OCI-LY7 (cell line): ENCODE data around the gene MRPS25.

Experiments used
- EZH2phosphoT487 ChIP-seq: fragments of 200-600 bp; sonication (generic); IDR thresholded peaks from 2 replicates; pipeline ENCODE4 v1.6.1; 2018; ENCODE audit warnings: low read depth, borderline replicate concordance, mild to moderate bottlenecking, mixed run types, antibody characterized with exemption, low read length, moderate library complexity, mixed read lengths
- TF ChIP-seq, protein P1 (sequence below): fragments of 200-600 bp; sonication (generic); conservative IDR thresholded peaks from 2 replicates; pipeline ENCODE4 v1.5.1; 2014; ENCODE audit warnings: mild to moderate bottlenecking, antibody characterized with exemption, low read length, moderate library complexity, mixed read lengths

- TF ChIP-seq, protein P1, sequence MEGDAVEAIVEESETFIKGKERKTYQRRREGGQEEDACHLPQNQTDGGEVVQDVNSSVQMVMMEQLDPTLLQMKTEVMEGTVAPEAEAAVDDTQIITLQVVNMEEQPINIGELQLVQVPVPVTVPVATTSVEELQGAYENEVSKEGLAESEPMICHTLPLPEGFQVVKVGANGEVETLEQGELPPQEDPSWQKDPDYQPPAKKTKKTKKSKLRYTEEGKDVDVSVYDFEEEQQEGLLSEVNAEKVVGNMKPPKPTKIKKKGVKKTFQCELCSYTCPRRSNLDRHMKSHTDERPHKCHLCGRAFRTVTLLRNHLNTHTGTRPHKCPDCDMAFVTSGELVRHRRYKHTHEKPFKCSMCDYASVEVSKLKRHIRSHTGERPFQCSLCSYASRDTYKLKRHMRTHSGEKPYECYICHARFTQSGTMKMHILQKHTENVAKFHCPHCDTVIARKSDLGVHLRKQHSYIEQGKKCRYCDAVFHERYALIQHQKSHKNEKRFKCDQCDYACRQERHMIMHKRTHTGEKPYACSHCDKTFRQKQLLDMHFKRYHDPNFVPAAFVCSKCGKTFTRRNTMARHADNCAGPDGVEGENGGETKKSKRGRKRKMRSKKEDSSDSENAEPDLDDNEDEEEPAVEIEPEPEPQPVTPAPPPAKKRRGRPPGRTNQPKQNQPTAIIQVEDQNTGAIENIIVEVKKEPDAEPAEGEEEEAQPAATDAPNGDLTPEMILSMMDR, result no peak
- TF ChIP-seq EZH2phosphoT487, result no peak
Measured at GRCh38 chr3:15074500-15074899, 9.4 kb upstream of the MRPS25 start.
